Endothelial cell of umbilical vein (primary cell): ENCODE results near the gene RPS14. TPM values are rescaled to one million over a fixed set of nuclear protein-coding genes. Genes with fewer than 3 reads are reported as not detected.

Source experiments
- BruUV-seq: library from RNA; stranded (reverse); fragments of 400-500 nt; replicated peaks from 2 replicates; lab custom pipeline; 2021; lab: Mats Ljungman, UMichigan
- CTCF ChIA-PET: fragments of 300-600, 350-600 bp; sonication (Branson Sonifier 250); formaldehyde crosslinking; loops from one replicate; lab custom pipeline; 2021; ENCODE audit warnings: antibody characterized with exemption, inconsistent platforms; lab: Charles Lee
- POLR2A ChIA-PET: fragments of 300-600, 350-600 bp; sonication (Branson Sonifier 250); formaldehyde crosslinking; loops from one replicate; lab custom pipeline; 2021; ENCODE audit warnings: antibody characterized with exemption, inconsistent platforms; lab: Charles Lee
- DNase-seq: peaks from one replicate; pipeline ENCODE4 v3.0.0-alpha.2; 2011; ENCODE audit warnings: low read depth, low spot score
- FAIRE-seq: peaks from 2 replicates; lab custom pipeline; 2011; peaks lifted over from hg19 to GRCh38; lab: Jason Lieb, UNC
- H2AFZ ChIP-seq: 2 replicates; pipeline ENCODE4 v1.6.0; 2012; ENCODE audit warnings: low read depth, low read length, control low read depth, inconsistent platforms
- H3K27ac ChIP-seq: 2 replicates; pipeline ENCODE4 v1.5.1; 2011; ENCODE audit warnings: low read depth, mild to moderate bottlenecking, control low read depth, low read length, moderate library complexity; ENCODE audit not compliant: insufficient read depth
- H3K27me3 ChIP-seq, 2 experiments: 2 replicates each; pipeline versions ENCODE4 v1.6.0 to v1.6.1; 2011; ENCODE audit warnings: low read length in 2 of 2, mixed read lengths in 1 of 2; ENCODE audit not compliant: control insufficient read depth in 2 of 2, insufficient read depth in 2 of 2
- H3K36me3 ChIP-seq, 2 experiments: 2 replicates in 1 of 2; 3 replicates in 1 of 2; pipeline ENCODE4 v1.5.1; 2011; ENCODE audit warnings: low read length in 2 of 2, mild to moderate bottlenecking in 1 of 2, moderate library complexity in 1 of 2; ENCODE audit not compliant: control insufficient read depth in 2 of 2, insufficient read depth in 2 of 2; ENCODE audit errors: extremely low read depth in 1 of 2
- H3K4me1 ChIP-seq: 3 replicates; pipeline ENCODE4 v1.5.1; 2011; ENCODE audit warnings: mild to moderate bottlenecking, low read length; ENCODE audit not compliant: control insufficient read depth, insufficient read depth; ENCODE audit errors: extremely low read depth
- H3K4me2 ChIP-seq: 2 replicates; pipeline ENCODE4 v1.6.1; 2011; ENCODE audit warnings: low read length, control low read depth, mixed read lengths; ENCODE audit not compliant: insufficient read depth
- H3K4me3 ChIP-seq, 3 experiments: fragments of 200-600 bp in 1 of 3; sonication (generic), shearing (Covaris generic) in 1 of 3; replicated peaks in 1 of 3; 2 replicates each; pipeline ENCODE4 v1.5.1; 2011 to 2016; ENCODE audit warnings: control low read depth in 3 of 3, low read length in 3 of 3, mild to moderate bottlenecking in 2 of 3, inconsistent platforms in 1 of 3, low read depth in 1 of 3, moderate library complexity in 1 of 3; ENCODE audit not compliant: insufficient read depth in 1 of 3
- H3K79me2 ChIP-seq: 2 replicates; pipeline ENCODE4 v1.6.0; 2012; ENCODE audit warnings: low read length, inconsistent platforms; ENCODE audit not compliant: control insufficient read depth, insufficient read depth
- H3K9ac ChIP-seq: replicated peaks from 2 replicates; pipeline ENCODE3; 2011; ENCODE audit warnings: low read length, control low read depth; ENCODE audit not compliant: insufficient read depth; ENCODE audit errors: extremely low read depth
- H3K9me1 ChIP-seq: replicated peaks from 3 replicates; pipeline ENCODE4 v1.6.0; 2011; ENCODE audit warnings: mild to moderate bottlenecking, low read length; ENCODE audit not compliant: control insufficient read depth, insufficient read depth; ENCODE audit errors: extremely low read depth
- H3K9me3 ChIP-seq: replicated peaks from 2 replicates; pipeline ENCODE4 v1.5.1; 2012; ENCODE audit warnings: low read length, inconsistent platforms; ENCODE audit not compliant: control insufficient read depth, insufficient read depth
- H4K20me1 ChIP-seq: replicated peaks from 2 replicates; pipeline ENCODE3; 2011; ENCODE audit warnings: mild to moderate bottlenecking, low read length; ENCODE audit not compliant: control insufficient read depth, insufficient read depth; ENCODE audit errors: extremely low read depth
- EZH2 ChIP-seq: IDR thresholded peaks from 2 replicates; pipeline ENCODE4 v1.6.1; 2012; ENCODE audit warnings: borderline replicate concordance, low read depth, mild to moderate bottlenecking, moderate library complexity, low read length, inconsistent platforms; ENCODE audit not compliant: severe bottlenecking
- FOS ChIP-seq: IDR thresholded peaks from 2 replicates; pipeline ENCODE4 v1.6.1; 2011; ENCODE audit warnings: mild to moderate bottlenecking, low read length, moderate library complexity, borderline replicate concordance; ENCODE audit not compliant: insufficient read depth
- GATA2 ChIP-seq: IDR thresholded peaks from 2 replicates; pipeline ENCODE4 v1.7.0; 2011; ENCODE audit warnings: low read depth, mild to moderate bottlenecking, moderate library complexity, mixed read lengths, low read length; ENCODE audit not compliant: insufficient read length, insufficient read depth
- JUN ChIP-seq: IDR thresholded peaks from 2 replicates; pipeline ENCODE4 v1.6.1; 2011; ENCODE audit warnings: borderline replicate concordance, low read depth; ENCODE audit not compliant: insufficient read length, insufficient read depth
- MYC ChIP-seq: IDR thresholded peaks from one replicate; pipeline ENCODE4 v1.6.1; 2011; ENCODE audit warnings: mild to moderate bottlenecking, low read depth, low read length
- POLR2A ChIP-seq: IDR thresholded peaks from 2 replicates; pipeline ENCODE4 v1.6.1; 2012; ENCODE audit warnings: low read depth, mild to moderate bottlenecking, control low read depth, low read length
- POLR2AphosphoS5 ChIP-seq: IDR thresholded peaks from 2 replicates; pipeline ENCODE4 v1.6.1; 2012; ENCODE audit warnings: low read depth, mild to moderate bottlenecking, control low read depth, low read length, moderate library complexity; ENCODE audit not compliant: insufficient read depth
- dilution Hi-C: fragments of 300-500 bp; cut with MboI; formaldehyde crosslinking; loops from one replicate; pipeline ENCODE4 v1.15.0; 2019; ENCODE audit warnings: low sequenced_read_pairs; ENCODE audit not compliant: extremely low pct_ligation_motif_present
- intact Hi-C: fragments of 100-400 bp; cut with micrococcal nuclease; formaldehyde crosslinking; loops from one replicate; pipeline ENCODE4 v1.10.0; 2022
- polyA plus RNA-seq, 4 experiments: library from polyadenylated mRNA; depleted of rRNA in 3 of 4; stranded (reverse) in 3 of 4; unstranded in 1 of 4; fragments of >200 nt; gene quantifications; 2 replicates each; pipeline versions ENCODE4 v1.2.1 to v1.2.3, GENCODE V29; 2011 to 2012; ENCODE audit warnings: missing spikeins in 1 of 4
- total RNA-seq: library from RNA; stranded (reverse); gene quantifications from 2 replicates; pipeline ENCODE4 v1.2.3, GENCODE V29; 2021
- TF ChIP-seq, protein P1 (sequence below), 2 donors: IDR thresholded peaks; 1 replicate in 1 of 2; 2 replicates in 1 of 2; pipeline ENCODE4 v1.5.1; 2011; ENCODE audit warnings: low read length in 2 of 2, mild to moderate bottlenecking in 2 of 2, moderate library complexity in 2 of 2, control low read depth in 1 of 2, inconsistent platforms in 1 of 2, low read depth in 1 of 2; ENCODE audit not compliant: insufficient read depth in 1 of 2; ENCODE audit errors: extremely low read depth in 1 of 2
- TF ChIP-seq, protein P2 (sequence below): IDR thresholded peaks from 2 replicates; pipeline ENCODE4 v1.6.1; 2011; ENCODE audit not compliant: insufficient read depth, insufficient read length

Gene RPS14
- total and polyA plus RNA-seq, 2 donors (not counting 3 experiments of a cell fraction or from before 2014, with no cell fraction given): 1,852 to 5,521 TPM

DNA sequence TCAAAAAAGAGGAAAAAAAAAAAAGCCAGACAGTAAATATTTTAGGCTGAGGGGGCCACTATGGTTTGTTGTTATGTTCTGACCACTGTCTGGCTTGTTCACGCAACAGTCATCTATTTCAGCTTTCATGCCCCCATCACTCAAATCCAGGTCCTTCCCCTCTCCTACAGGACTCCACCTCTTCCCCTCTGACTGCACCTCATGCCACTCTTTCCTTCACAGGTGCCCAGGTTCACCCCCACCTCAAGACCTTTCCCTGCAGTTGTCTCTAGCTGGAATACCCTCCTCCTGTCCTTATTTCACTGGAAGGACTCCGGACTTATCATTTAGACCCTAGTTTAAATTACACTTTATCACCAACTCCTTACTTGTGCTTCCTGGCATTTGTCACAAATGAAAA is 3.5 kb downstream of the RPS14 start:
- DNase-seq: no peak
- no peak for FAIRE-seq
- no peaks in the 10 kb centered on the region for H3K9me1 ChIP-seq
- no peak overlapping the region for H2AFZ ChIP-seq
- ChIA-PET POLR2A (no interaction called here), CTCF (interaction anchor here (0.7 to 1.1 kb wide), 2 partner anchors 10 to 346 kb away, joined by 3 read pairs; no protein-coding TSS in a partner anchor)
- no peaks in the 10 kb centered on the region for H3K27me3 ChIP-seq
- H3K9me3 ChIP-seq: no peaks in the 10 kb centered on the region
- H3K4me2 ChIP-seq: no peak overlapping the region
- dilution Hi-C loops (no loop called here), intact Hi-C loops (no loop called here)
- peaks cover 43% of the 10 kb centered on the region in 2 experiments for H3K36me3 ChIP-seq
- H3K79me2 ChIP-seq: peaks cover 41% of the 10 kb centered on the region
- no peak overlapping the region for H3K4me3 ChIP-seq
- H4K20me1 ChIP-seq: peaks cover 4% of the 10 kb centered on the region
- no peak overlapping the region for H3K9ac ChIP-seq
- H3K27ac ChIP-seq: no peak overlapping the region
- TF ChIP-seq MYC (no peak), GATA2 (no peak), FOS (no peak), POLR2A (no peak), JUN (no peak), EZH2 (no peak), POLR2AphosphoS5 (no peak)
- TF ChIP-seq, protein P1, sequence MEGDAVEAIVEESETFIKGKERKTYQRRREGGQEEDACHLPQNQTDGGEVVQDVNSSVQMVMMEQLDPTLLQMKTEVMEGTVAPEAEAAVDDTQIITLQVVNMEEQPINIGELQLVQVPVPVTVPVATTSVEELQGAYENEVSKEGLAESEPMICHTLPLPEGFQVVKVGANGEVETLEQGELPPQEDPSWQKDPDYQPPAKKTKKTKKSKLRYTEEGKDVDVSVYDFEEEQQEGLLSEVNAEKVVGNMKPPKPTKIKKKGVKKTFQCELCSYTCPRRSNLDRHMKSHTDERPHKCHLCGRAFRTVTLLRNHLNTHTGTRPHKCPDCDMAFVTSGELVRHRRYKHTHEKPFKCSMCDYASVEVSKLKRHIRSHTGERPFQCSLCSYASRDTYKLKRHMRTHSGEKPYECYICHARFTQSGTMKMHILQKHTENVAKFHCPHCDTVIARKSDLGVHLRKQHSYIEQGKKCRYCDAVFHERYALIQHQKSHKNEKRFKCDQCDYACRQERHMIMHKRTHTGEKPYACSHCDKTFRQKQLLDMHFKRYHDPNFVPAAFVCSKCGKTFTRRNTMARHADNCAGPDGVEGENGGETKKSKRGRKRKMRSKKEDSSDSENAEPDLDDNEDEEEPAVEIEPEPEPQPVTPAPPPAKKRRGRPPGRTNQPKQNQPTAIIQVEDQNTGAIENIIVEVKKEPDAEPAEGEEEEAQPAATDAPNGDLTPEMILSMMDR (IDR thresholded peaks at IDR 0.05; ENCODE audit: extremely low read depth in 1 of 2, insufficient read depth in 1 of 2, low read depth in 1 of 2, low read length in 2 of 2): no peak
- TF ChIP-seq, protein P2, sequence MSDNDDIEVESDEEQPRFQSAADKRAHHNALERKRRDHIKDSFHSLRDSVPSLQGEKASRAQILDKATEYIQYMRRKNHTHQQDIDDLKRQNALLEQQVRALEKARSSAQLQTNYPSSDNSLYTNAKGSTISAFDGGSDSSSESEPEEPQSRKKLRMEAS: no peak
- BruUV-seq: no TSS peak
- H3K4me1 ChIP-seq: peaks cover 28% of the 10 kb centered on the region
